ENCODE results near the gene ZNF331. TPM values are rescaled to one million over a fixed set of nuclear protein-coding genes. Genes with fewer than 3 reads are reported as not detected.

The ZNF331 gene
- total and polyA plus RNA-seq, 8 donors: 2.9 to 67.2 (median 12.6) TPM

DNA sequence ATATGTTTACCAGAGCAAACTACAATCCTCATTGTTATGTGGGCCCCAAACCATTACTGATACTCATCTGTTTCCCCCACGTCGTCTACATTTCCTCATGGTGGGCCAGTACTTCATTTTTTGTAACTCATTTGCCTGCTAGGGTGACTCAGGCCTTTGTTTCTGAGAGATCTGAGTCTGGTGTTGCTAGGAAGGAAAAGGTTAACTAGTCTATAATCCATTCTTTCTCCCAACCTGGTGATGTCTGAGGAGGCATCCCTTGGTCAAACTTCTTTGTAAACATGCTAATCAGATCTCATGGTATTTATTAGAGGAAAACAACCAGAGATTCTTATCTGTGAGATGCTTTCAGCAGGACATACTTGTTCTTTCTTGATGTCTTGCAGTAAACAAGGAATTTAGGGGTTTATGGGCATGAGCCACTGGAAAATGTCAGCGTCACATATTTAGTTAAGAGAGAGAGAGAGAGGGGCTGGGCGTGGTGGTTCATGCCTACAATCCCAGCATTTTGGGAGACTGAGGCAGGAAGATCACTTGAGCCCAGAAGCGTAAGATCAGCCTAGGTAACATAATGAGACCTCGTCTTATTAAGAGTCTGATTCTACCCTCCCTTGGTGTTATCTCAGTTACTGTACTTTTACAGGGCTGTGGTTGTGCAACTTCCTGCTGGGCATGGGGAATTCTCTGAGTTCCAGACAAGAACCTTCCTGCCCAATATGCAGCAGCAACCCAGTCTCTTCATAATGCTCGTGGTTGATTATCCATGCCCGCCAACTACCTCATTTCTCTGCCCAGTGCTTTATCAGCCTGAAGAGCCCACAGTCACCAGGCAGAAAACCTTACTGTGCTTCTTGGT, 84.2 kb downstream of the ZNF331 start:
- no peak for TF ChIP-seq POLR2AphosphoS5 (IDR thresholded peaks at IDR 0.05)
- no peak for DNase-seq
- Histone ChIP-seq H3K4me1 (no peaks in the 10 kb centered on the region), H3K36me3 (no peaks in the 10 kb centered on the region), H3K27me3 (no peaks in the 10 kb centered on the region), H3K27ac (no peak overlapping the region), H3K9me3 (peaks cover 0 to 22% (median 7%) of the 10 kb centered on the region in 4 donors), H3K4me3 (no peak overlapping the region)
- 45 to 59% (median 52%) methylated on average over 8 of the region's 8 CpGs for WGBS, 5 donors
- intact Hi-C loops (cut with DNase I; ENCODE audit: low total_unique reads): no loop called here

DNA sequence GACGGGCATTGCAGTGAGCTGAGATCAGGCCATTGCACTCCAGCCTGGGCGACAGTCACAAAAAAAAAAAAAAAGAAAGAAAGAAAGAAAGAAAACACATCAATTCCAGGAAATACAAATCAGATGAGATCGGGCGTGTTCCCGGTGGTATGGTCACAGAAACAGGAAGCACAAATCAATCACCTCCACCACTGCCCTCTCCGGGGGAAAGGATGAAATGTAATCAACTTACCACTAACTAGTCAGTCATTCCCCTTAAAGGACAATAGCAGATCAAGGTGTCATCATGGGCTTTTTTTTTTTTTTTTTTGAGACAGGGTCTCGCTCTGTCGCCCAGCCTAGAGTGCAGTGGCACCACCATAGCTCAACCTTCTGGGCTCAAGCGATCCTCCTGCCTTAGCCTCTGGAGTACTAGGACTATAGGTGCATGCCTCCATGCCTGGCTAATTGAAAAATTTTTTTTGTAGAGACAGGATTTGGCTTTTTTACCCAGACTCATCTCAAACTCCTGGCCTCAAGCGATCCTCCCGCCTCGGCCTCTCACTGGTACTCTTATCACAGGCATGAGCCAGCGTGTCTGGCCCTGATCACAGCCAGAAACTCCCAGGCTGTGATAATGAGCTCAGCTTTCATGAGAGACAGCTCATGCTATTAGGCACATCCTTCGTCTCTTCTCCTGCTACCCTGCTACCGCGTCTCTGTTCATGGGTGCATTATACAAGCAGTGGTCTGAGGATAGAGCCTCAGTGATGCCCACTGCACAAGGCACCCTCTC, 87.0 kb downstream of the ZNF331 start:
- Histone ChIP-seq H3K27ac (no peak overlapping the region), H3K9me3 (peaks cover 0 to 22% (median 3%) of the 10 kb centered on the region in 4 donors), H3K36me3 (no peaks in the 10 kb centered on the region), H3K27me3 (no peaks in the 10 kb centered on the region), H3K4me3 (no peak overlapping the region), H3K4me1 (no peaks in the 10 kb centered on the region)
- peak in 1 of 2 donors; percentile 8 for DNase-seq
- TF ChIP-seq EP300 (IDR thresholded peaks at IDR 0.05): no peak
- TF ChIP-seq, protein P1, sequence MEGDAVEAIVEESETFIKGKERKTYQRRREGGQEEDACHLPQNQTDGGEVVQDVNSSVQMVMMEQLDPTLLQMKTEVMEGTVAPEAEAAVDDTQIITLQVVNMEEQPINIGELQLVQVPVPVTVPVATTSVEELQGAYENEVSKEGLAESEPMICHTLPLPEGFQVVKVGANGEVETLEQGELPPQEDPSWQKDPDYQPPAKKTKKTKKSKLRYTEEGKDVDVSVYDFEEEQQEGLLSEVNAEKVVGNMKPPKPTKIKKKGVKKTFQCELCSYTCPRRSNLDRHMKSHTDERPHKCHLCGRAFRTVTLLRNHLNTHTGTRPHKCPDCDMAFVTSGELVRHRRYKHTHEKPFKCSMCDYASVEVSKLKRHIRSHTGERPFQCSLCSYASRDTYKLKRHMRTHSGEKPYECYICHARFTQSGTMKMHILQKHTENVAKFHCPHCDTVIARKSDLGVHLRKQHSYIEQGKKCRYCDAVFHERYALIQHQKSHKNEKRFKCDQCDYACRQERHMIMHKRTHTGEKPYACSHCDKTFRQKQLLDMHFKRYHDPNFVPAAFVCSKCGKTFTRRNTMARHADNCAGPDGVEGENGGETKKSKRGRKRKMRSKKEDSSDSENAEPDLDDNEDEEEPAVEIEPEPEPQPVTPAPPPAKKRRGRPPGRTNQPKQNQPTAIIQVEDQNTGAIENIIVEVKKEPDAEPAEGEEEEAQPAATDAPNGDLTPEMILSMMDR (IDR thresholded peaks at IDR 0.05): no peak
- no peak for TF ChIP-seq POLR2AphosphoS5 (IDR thresholded peaks at IDR 0.05)
- TF ChIP-seq POLR2A (IDR thresholded peaks at IDR 0.05): no peak
- WGBS, 5 donors: 68 to 76% (median 75%) methylated on average over 16 of the region's 16 CpGs
- intact Hi-C loops (cut with DNase I; ENCODE audit: low total_unique reads): no loop called here

DNA sequence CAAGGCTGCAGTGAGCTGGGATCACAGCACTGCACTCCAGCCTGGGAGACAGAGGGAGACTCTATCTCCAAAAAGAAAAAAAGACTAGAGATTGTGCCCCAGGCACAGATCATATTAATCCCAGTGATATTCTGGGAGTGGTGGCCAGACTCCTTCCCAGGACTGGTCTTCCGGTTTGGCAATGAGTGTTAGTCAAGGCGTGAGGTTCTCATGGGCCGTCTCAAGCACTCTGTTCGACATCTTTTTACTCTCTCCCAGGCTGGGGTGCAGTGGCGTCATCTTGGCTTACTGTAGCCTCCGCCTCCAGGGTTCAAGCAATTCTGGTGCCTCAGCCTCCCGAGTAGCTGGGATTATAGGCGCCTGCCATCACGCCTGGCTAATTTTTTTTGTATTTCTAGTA, 88.5 kb downstream of the ZNF331 start:
- Histone ChIP-seq H3K27me3 (no peaks in the 10 kb centered on the region), H3K4me1 (no peaks in the 10 kb centered on the region), H3K27ac (no peak overlapping the region), H3K9me3 (peaks cover 0 to 22% (median 3%) of the 10 kb centered on the region in 4 donors), H3K4me3 (no peak overlapping the region), H3K36me3 (no peaks in the 10 kb centered on the region)
- WGBS, 5 donors: 78 to 92% (median 85%) methylated on average over 9 of the region's 9 CpGs
- no peak for DNase-seq
- TF ChIP-seq POLR2AphosphoS5 (IDR thresholded peaks at IDR 0.05) (no peak), POLR2A (IDR thresholded peaks at IDR 0.05) (no peak), EP300 (IDR thresholded peaks at IDR 0.05) (no peak)
- TF ChIP-seq, protein P1 (IDR thresholded peaks at IDR 0.05): no peak
- intact Hi-C loops (cut with DNase I; ENCODE audit: low total_unique reads): no loop called here

DNA sequence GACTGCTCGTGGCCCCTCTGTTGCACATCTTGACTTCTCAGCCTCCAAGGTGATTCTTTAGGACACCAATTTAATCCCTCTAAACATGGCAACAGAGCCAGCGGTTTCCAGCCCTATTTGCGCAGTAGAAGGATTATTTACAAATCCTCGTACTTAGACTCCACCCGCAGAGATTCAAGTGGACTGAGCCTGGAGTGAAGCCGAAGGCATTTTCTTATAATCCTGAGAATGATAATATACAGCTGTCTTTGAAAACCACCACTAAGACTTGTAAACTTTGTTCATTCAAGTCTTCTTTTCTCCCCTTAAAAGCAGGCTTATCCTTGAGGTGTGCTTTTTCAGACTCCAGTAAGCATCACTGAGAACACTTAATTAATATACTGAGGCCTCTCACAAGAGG, 89.0 kb downstream of the ZNF331 start:
- Histone ChIP-seq H3K27ac (no peak overlapping the region), H3K27me3 (no peaks in the 10 kb centered on the region), H3K4me1 (no peaks in the 10 kb centered on the region), H3K4me3 (no peak overlapping the region), H3K36me3 (no peaks in the 10 kb centered on the region), H3K9me3 (peaks cover 0 to 25% (median 5%) of the 10 kb centered on the region in 4 donors)
- 30 to 56% (median 34%) methylated on average over 6 of the region's 6 CpGs for WGBS, 5 donors
- TF ChIP-seq, protein P1 (IDR thresholded peaks at IDR 0.05): no peak
- TF ChIP-seq POLR2A (IDR thresholded peaks at IDR 0.05): no peak
- TF ChIP-seq POLR2AphosphoS5 (IDR thresholded peaks at IDR 0.05): no peak
- no peak for TF ChIP-seq EP300 (IDR thresholded peaks at IDR 0.05)
- peak in 1 of 2 donors; percentile 9 for DNase-seq
- intact Hi-C loops (cut with DNase I; ENCODE audit: low total_unique reads): no loop called here

Other genes with a start within 250 kb of the ZNF331 start
- gene ZNF845, start 204.4 kb upstream of the ZNF331 start, total RNA-seq: 10 to 100 TPM in 3 of 5 donors, 1 to 10 TPM in 2; 1.2 to 28.6 (median 10.8) TPM
- gene ZNF845, start 204.4 kb upstream of the ZNF331 start, polyA plus RNA-seq: 1 to 10 TPM; 1.6 to 2.6 (median 2.4) TPM
- gene ZNF525, start 172.4 kb upstream of the ZNF331 start, total RNA-seq: 10 to 100 TPM in 3 of 5 donors, 1 to 10 TPM in 2; 3.6 to 33.3 (median 10.4) TPM
- gene ZNF525, start 172.4 kb upstream of the ZNF331 start, polyA plus RNA-seq: 1 to 10 TPM; 2.9 to 5.8 (median 4.7) TPM
- gene ZNF765, start 143.0 kb upstream of the ZNF331 start, total RNA-seq: 10 to 100 TPM; 10.1 to 35.7 (median 18.9) TPM
- gene ZNF765, start 143.0 kb upstream of the ZNF331 start, polyA plus RNA-seq: 1 to 10 TPM; 2.1 to 2.8 (median 2.7) TPM
- gene ZNF761, start 106.2 kb upstream of the ZNF331 start, total RNA-seq: 10 to 100 TPM in 1 of 5 donors, 1 to 10 TPM in 3, under 1 TPM in 1; 0.58 to 16.3 (median 5.4) TPM
- gene ZNF761, start 106.2 kb upstream of the ZNF331 start, polyA plus RNA-seq: 10 to 100 TPM in 1 of 3 donors, 1 to 10 TPM in 2; 6.5 to 10.5 (median 7.6) TPM
- 1 to 10 TPM in 4 of 5 donors, under 1 TPM in 1; 0.45 to 6.8 (median 3.5) TPM for gene ZNF813, start 70.4 kb upstream of the ZNF331 start, total RNA-seq
- gene ZNF813, start 70.4 kb upstream of the ZNF331 start, polyA plus RNA-seq: 1 to 10 TPM in 1 of 3 donors, under 1 TPM in 2; 0.70 to 1.7 (median 1.00) TPM
- 1 to 10 TPM in 1 of 5 donors, not detected in 4; 1.5 TPM for gene DPRX, start 93.9 kb downstream of the ZNF331 start, total RNA-seq
- gene DPRX, start 93.9 kb downstream of the ZNF331 start, polyA plus RNA-seq: not detected

Data from stomach (tissue), 9 donors.